HepG2 (cell line): ENCODE data around the gene AFF1. TPM values are rescaled to one million over a fixed set of nuclear protein-coding genes. Genes with fewer than 3 reads are reported as not detected.

ENCODE experiments used
- ASH2L ChIP-seq: fragments of 300-600, 200-600 bp; sonication (generic); IDR thresholded peaks from 2 replicates; pipeline ENCODE4 v1.7.0; 2017; ENCODE audit warnings: low read depth, mild to moderate bottlenecking, moderate library complexity, mixed read lengths, low read length; ENCODE audit not compliant: insufficient read length
- ATF7 ChIP-seq, 2 experiments: fragments of 450-650 bp in 1 of 2; sonication (generic) in 1 of 2; formaldehyde crosslinking in 1 of 2; IDR thresholded peaks; 2 replicates each; pipeline versions ENCODE4 v1.4.0 to v1.6.1; 2016 to 2020; ENCODE audit warnings: antibody characterized with exemption in 1 of 2, mild to moderate bottlenecking in 1 of 2, missing genetic modification reagents in 1 of 2
- ATM ChIP-seq: fragments of 450-650 bp; IDR thresholded peaks from 2 replicates; pipeline ENCODE4 v1.7.1; 2017; ENCODE audit warnings: mild to moderate bottlenecking, borderline replicate concordance
- CERS6 ChIP-seq: sonication (generic); formaldehyde crosslinking; IDR thresholded peaks from 2 replicates; pipeline ENCODE4 v1.5.0; 2020; ENCODE audit warnings: missing genetic modification reagents
- CSRNP2 ChIP-seq: sonication (generic); formaldehyde crosslinking; conservative IDR thresholded peaks from 2 replicates; pipeline ENCODE4 v1.8.0; 2022; ENCODE audit warnings: low read depth, missing genetic modification reagents
- FOXK1 ChIP-seq: sonication (generic); formaldehyde crosslinking; IDR thresholded peaks from 2 replicates; pipeline ENCODE4 v1.4.0; 2020; ENCODE audit warnings: low read depth, missing genetic modification reagents, borderline replicate concordance
- HDAC6 ChIP-seq: fragments of 200-600 bp; sonication (generic); IDR thresholded peaks from 2 replicates; pipeline ENCODE4 v1.7.0; 2017; ENCODE audit warnings: mild to moderate bottlenecking, antibody characterized with exemption, low read length, low read depth
- HOXA9 ChIP-seq: sonication (generic); formaldehyde crosslinking; IDR thresholded peaks from 2 replicates; pipeline ENCODE4 v1.8.1; 2022; ENCODE audit warnings: missing genetic modification reagents, mild to moderate bottlenecking, moderate library complexity, borderline replicate concordance
- MTA1 ChIP-seq: sonication (generic); formaldehyde crosslinking; IDR thresholded peaks from 2 replicates; pipeline ENCODE4 v1.4.0; 2020; ENCODE audit warnings: missing genetic modification reagents, mild to moderate bottlenecking, borderline replicate concordance
- PREB ChIP-seq: sonication (generic); formaldehyde crosslinking; IDR thresholded peaks from 2 replicates; pipeline ENCODE4 v1.4.0; 2020; ENCODE audit warnings: missing genetic modification reagents
- RFX5 ChIP-seq: IDR thresholded peaks from 2 replicates; pipeline ENCODE4 v1.6.1; 2011; ENCODE audit warnings: low read depth, low read length, improper control_type of control experiment
- STAG1 ChIP-seq: sonication (generic); formaldehyde crosslinking; IDR thresholded peaks from 2 replicates; pipeline ENCODE4 v1.4.0; 2020; ENCODE audit warnings: missing genetic modification reagents
- ZBTB3 ChIP-seq: sonication (generic); formaldehyde crosslinking; IDR thresholded peaks from 2 replicates; pipeline ENCODE4 v1.4.0; 2020; ENCODE audit warnings: low read depth, mild to moderate bottlenecking, moderate library complexity, missing genetic modification reagents, borderline replicate concordance
- ZFP91 ChIP-seq: sonication (generic); formaldehyde crosslinking; IDR thresholded peaks from 2 replicates; pipeline ENCODE4 v1.9.0; 2022; ENCODE audit warnings: missing genetic modification reagents, mild to moderate bottlenecking, borderline replicate concordance
- ZKSCAN5 ChIP-seq: sonication (generic); formaldehyde crosslinking; IDR thresholded peaks from 2 replicates; pipeline ENCODE4 v1.5.1; 2020; ENCODE audit warnings: mild to moderate bottlenecking, missing genetic modification reagents
- ZNF18 ChIP-seq: sonication (generic); formaldehyde crosslinking; IDR thresholded peaks from 2 replicates; pipeline ENCODE4 v1.8.0; 2022; ENCODE audit warnings: mild to moderate bottlenecking, missing genetic modification reagents; ENCODE audit not compliant: insufficient replicate concordance
- ZNF263 ChIP-seq: sonication (generic); formaldehyde crosslinking; IDR thresholded peaks from 2 replicates; pipeline ENCODE4 v1.4.0; 2020; ENCODE audit warnings: missing genetic modification reagents
- ZNF343 ChIP-seq: sonication (generic); formaldehyde crosslinking; IDR thresholded peaks from 2 replicates; pipeline ENCODE4 v1.4.0; 2020; ENCODE audit warnings: mild to moderate bottlenecking, missing genetic modification reagents
- ZNF430 ChIP-seq: sonication (generic); formaldehyde crosslinking; IDR thresholded peaks from 2 replicates; pipeline ENCODE4 v1.9.0; 2021; ENCODE audit warnings: mild to moderate bottlenecking, missing genetic modification reagents
- ZNF501 ChIP-seq: sonication (generic); formaldehyde crosslinking; IDR thresholded peaks from 2 replicates; pipeline ENCODE4 v1.5.1; 2020; ENCODE audit warnings: mild to moderate bottlenecking, moderate library complexity, missing genetic modification reagents
- ZNF670 ChIP-seq: sonication (generic); formaldehyde crosslinking; IDR thresholded peaks from 2 replicates; pipeline ENCODE4 v1.8.0; 2022; ENCODE audit warnings: mild to moderate bottlenecking, missing genetic modification reagents, borderline replicate concordance
- polyA plus RNA-seq, 8 experiments: library from polyadenylated mRNA; depleted of rRNA in 3 of 8; stranded (reverse) in 7 of 8; unstranded in 1 of 8; fragments of >200 nt; fragmentation: Illumina TruSeq in 4 of 8; extraction: Trizol in 4 of 8; gene quantifications; 2 replicates each; pipeline versions ENCODE4 v1.2.1 to v1.2.3, GENCODE V29; 2011 to 2016; ENCODE audit warnings: low read depth in 4 of 8, missing spikeins in 1 of 8, mixed read lengths in 1 of 8; ENCODE audit not compliant: insufficient read depth in 1 of 8
- total RNA-seq, 5 experiments: library from RNA; depleted of rRNA; stranded (reverse); fragments of >200 nt; fragmentation: Illumina TruSeq; extraction: Trizol; gene quantifications; 2 replicates each; pipeline ENCODE4 v1.2.3, GENCODE V29; 2016; ENCODE audit warnings: low read depth in 1 of 5

AFF1 gene
- total and polyA plus RNA-seq, 2 of the 13 experiments (the other 11 are each of a cell fraction or from before 2014, with no cell fraction given): 15.5 to 15.9 TPM

GRCh38 chr4:86891762-86892635 is 42.8 kb upstream of the AFF1 start, which contains the start of gene C4orf36 (continued):
- TF ChIP-seq HOXA9 (CRISPR knock-in tag) (no peak), ATM (no peak), CERS6 (CRISPR knock-in tag) (no peak), ASH2L (no peak), ZBTB3 (CRISPR knock-in tag) (no peak), STAG1 (CRISPR knock-in tag) (no peak), ZNF343 (CRISPR knock-in tag) (no peak), ZNF670 (CRISPR knock-in tag) (no peak; the same call in 1 of the 2 replicates), ZNF501 (CRISPR knock-in tag) (0 out of 2 replicates have a peak, but pooled peaks have one; percentile 50), PREB (CRISPR knock-in tag) (no peak), FOXK1 (no peak), ATF7 (IDR thresholded peaks at IDR 0.05) (no peak), ATF7 (CRISPR knock-in tag; IDR thresholded peaks at IDR 0.05) (no peak), RFX5 (no peak), HDAC6 (no peak), ZFP91 (CRISPR knock-in tag) (peak; percentile 77; the same call in 1 of the 2 replicates), ZKSCAN5 (CRISPR knock-in tag) (no peak), CSRNP2 (CRISPR knock-in tag) (no peak), ZNF263 (CRISPR knock-in tag) (no peak), ZNF430 (no peak), MTA1 (CRISPR knock-in tag) (peak; percentile 51; the same call in 1 of the 2 replicates), ZNF18 (no peak)
